GM12874 (cell line): Measurements from ENCODE around the gene PRKAG2.

Experiments used
- TF ChIP-seq, protein P1 (sequence below): IDR thresholded peaks from 2 replicates; pipeline ENCODE4 v1.5.1; 2011; ENCODE audit warnings: low read depth, mild to moderate bottlenecking, control low read depth, low read length, moderate library complexity; ENCODE audit not compliant: insufficient read depth

PRKAG2 gene

GRCh38 chr7:151742713-151743480, 134.0 kb downstream of the PRKAG2 start:
- TF ChIP-seq, protein P1, sequence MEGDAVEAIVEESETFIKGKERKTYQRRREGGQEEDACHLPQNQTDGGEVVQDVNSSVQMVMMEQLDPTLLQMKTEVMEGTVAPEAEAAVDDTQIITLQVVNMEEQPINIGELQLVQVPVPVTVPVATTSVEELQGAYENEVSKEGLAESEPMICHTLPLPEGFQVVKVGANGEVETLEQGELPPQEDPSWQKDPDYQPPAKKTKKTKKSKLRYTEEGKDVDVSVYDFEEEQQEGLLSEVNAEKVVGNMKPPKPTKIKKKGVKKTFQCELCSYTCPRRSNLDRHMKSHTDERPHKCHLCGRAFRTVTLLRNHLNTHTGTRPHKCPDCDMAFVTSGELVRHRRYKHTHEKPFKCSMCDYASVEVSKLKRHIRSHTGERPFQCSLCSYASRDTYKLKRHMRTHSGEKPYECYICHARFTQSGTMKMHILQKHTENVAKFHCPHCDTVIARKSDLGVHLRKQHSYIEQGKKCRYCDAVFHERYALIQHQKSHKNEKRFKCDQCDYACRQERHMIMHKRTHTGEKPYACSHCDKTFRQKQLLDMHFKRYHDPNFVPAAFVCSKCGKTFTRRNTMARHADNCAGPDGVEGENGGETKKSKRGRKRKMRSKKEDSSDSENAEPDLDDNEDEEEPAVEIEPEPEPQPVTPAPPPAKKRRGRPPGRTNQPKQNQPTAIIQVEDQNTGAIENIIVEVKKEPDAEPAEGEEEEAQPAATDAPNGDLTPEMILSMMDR: no peak

DNA sequence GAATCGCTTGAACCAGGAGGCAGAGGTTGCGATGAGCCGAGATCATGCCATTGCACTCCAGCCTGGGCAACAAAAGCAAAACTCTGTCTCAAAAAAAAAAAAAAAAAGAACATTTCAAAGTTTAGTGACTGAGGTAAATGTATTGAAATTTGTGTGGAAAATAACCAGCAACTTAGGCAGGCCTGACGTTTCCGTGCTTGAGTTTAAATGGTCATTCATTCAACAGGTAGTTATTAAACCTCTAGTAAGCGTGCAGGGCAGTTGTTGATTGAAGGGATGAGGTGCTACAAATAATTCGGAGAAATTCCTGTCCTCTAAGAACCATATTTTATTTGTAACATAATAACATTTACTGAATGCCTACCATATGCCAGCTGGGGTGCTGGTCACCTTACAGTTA, 135.3 kb downstream of the PRKAG2 start:
- TF ChIP-seq, protein P1: no peak

- TF ChIP-seq, protein P1: no peak
Observed at GRCh38 chr7:151740081-151740851, 136.6 kb downstream of the PRKAG2 start.

GRCh38 chr7:151738925-151739324, 138.0 kb downstream of the PRKAG2 start:
- TF ChIP-seq, protein P1: no peak

DNA sequence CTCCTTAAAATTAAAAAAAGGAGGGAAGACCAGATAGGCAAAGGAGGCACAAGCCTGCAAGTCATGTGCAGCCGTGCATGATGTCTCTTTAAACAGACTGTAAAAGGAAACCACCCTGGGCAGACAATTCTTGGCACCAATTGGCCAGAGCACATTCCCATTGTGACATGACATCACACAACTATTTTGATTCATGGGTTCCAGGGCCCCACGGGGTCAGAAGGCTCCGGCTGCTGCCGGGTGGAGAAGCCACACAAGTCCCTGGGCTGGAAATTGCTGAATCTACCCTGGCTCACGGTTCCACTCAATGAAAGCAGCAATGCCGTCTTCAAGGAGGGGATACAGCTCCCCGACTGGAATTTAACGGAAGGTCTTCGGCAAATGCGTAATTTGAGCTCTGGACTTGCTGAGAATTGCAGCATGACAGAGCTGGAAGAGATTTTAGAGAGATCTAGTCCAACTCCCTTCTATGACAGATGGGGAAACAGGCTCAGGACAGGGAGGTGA, 140.5 kb downstream of the PRKAG2 start:
- TF ChIP-seq, protein P1: no peak

GRCh38 chr7:151735851-151736402, 141.0 kb downstream of the PRKAG2 start:
- TF ChIP-seq, protein P1: no peak

- TF ChIP-seq, protein P1: no peak
Observed at GRCh38 chr7:151735186-151735850, 141.6 kb downstream of the PRKAG2 start.
